ENCODE measurements around the gene AURKB.

AURKB gene

GRCh38 chr17:8189711-8190477, 20.5 kb downstream of the AURKB start, which contains the start of gene BORCS6:
Gene BORCS6 (minus strand): TSS chr17:8190180. CDS start chr17:8190140, 40 bp downstream.
- Histone ChIP-seq H3K4me1 (ENCODE audit: control insufficient read depth, insufficient read depth, low read length) (peaks cover 22% of the 10 kb centered on the region), H3K27me3 (ENCODE audit: control insufficient read depth, insufficient read depth, low read length) (no peaks in the 10 kb centered on the region), H3K9ac (ENCODE audit: low read length) (peak within 1 kb of the TSS; percentile 70), H3K36me3 (ENCODE audit: control insufficient read depth, insufficient read depth, low read length) (no peaks in the 10 kb centered on the region), H3K4me3 (ENCODE audit: low read length) (peak within 1 kb of the TSS; percentile 94), H3K27ac (ENCODE audit: low read depth, low read length) (peak within 1 kb of the TSS; percentile 94)

- Histone ChIP-seq H3K4me1 (ENCODE audit: control insufficient read depth, insufficient read depth, low read length) (peaks cover 22% of the 10 kb centered on the region), H3K4me3 (ENCODE audit: low read length) (peak overlapping the region; percentile 94), H3K36me3 (ENCODE audit: control insufficient read depth, insufficient read depth, low read length) (no peaks in the 10 kb centered on the region), H3K9ac (ENCODE audit: low read length) (peak overlapping the region; percentile 70), H3K27ac (ENCODE audit: low read depth, low read length) (peak overlapping the region; percentile 94), H3K27me3 (ENCODE audit: control insufficient read depth, insufficient read depth, low read length) (no peaks in the 10 kb centered on the region)
These were observed 21.2 kb downstream of the AURKB start for GRCh38 chr17:8189041-8189710.

GRCh38 chr17:8188263-8188839, 22.0 kb downstream of the AURKB start:
- Histone ChIP-seq H3K36me3 (ENCODE audit: control insufficient read depth, insufficient read depth, low read length) (no peaks in the 10 kb centered on the region), H3K27ac (ENCODE audit: low read depth, low read length) (peak overlapping the region; percentile 94), H3K27me3 (ENCODE audit: control insufficient read depth, insufficient read depth, low read length) (no peaks in the 10 kb centered on the region), H3K9ac (ENCODE audit: low read length) (peak overlapping the region; percentile 11), H3K4me1 (ENCODE audit: control insufficient read depth, insufficient read depth, low read length) (peaks cover 22% of the 10 kb centered on the region), H3K4me3 (ENCODE audit: low read length) (peak overlapping the region; percentile 94)

GRCh38 chr17:8187517-8188262, 22.7 kb downstream of the AURKB start:
- peak overlapping the region; percentile 63 for H3K9ac ChIP-seq (ENCODE audit: low read length)
- H3K27ac ChIP-seq (ENCODE audit: low read depth, low read length), result peak overlapping the region; percentile 84
- no peaks in the 10 kb centered on the region for H3K36me3 ChIP-seq (ENCODE audit: control insufficient read depth, insufficient read depth, low read length)
- peaks cover 21% of the 10 kb centered on the region for H3K4me1 ChIP-seq (ENCODE audit: control insufficient read depth, insufficient read depth, low read length)
- H3K4me3 ChIP-seq (ENCODE audit: low read length), result peak overlapping the region; percentile 94
- no peaks in the 10 kb centered on the region for H3K27me3 ChIP-seq (ENCODE audit: control insufficient read depth, insufficient read depth, low read length)

GRCh38 chr17:8186787-8187516, 23.4 kb downstream of the AURKB start:
- Histone ChIP-seq H3K9ac (ENCODE audit: low read length) (peak overlapping the region; percentile 63), H3K4me1 (ENCODE audit: control insufficient read depth, insufficient read depth, low read length) (peaks cover 17% of the 10 kb centered on the region)

GRCh38 chr17:8186446-8186786, 24.0 kb downstream of the AURKB start:
- H3K4me3 ChIP-seq (ENCODE audit: low read length), result peak overlapping the region; percentile 94
- no peaks in the 10 kb centered on the region for H3K27me3 ChIP-seq (ENCODE audit: control insufficient read depth, insufficient read depth, low read length)
- H3K27ac ChIP-seq (ENCODE audit: low read depth, low read length), result peak overlapping the region; percentile 84
- peak overlapping the region; percentile 63 for H3K9ac ChIP-seq (ENCODE audit: low read length)
- H3K4me1 ChIP-seq (ENCODE audit: control insufficient read depth, insufficient read depth, low read length), result peaks cover 17% of the 10 kb centered on the region
- no peaks in the 10 kb centered on the region for H3K36me3 ChIP-seq (ENCODE audit: control insufficient read depth, insufficient read depth, low read length)

More at GRCh38 chr17:8186787-8187516, 23.4 kb downstream of the AURKB start:
- Histone ChIP-seq H3K27ac (ENCODE audit: low read depth, low read length) (peak overlapping the region; percentile 84), H3K36me3 (ENCODE audit: control insufficient read depth, insufficient read depth, low read length) (no peaks in the 10 kb centered on the region), H3K27me3 (ENCODE audit: control insufficient read depth, insufficient read depth, low read length) (no peaks in the 10 kb centered on the region), H3K4me3 (ENCODE audit: low read length) (peak overlapping the region; percentile 94)

- peaks cover 17% of the 10 kb centered on the region for H3K4me1 ChIP-seq (ENCODE audit: control insufficient read depth, insufficient read depth, low read length)
- no peaks in the 10 kb centered on the region for H3K36me3 ChIP-seq (ENCODE audit: control insufficient read depth, insufficient read depth, low read length)
- peak overlapping the region; percentile 84 for H3K27ac ChIP-seq (ENCODE audit: low read depth, low read length)
- H3K9ac ChIP-seq (ENCODE audit: low read length), result peak overlapping the region; percentile 63
- no peaks in the 10 kb centered on the region for H3K27me3 ChIP-seq (ENCODE audit: control insufficient read depth, insufficient read depth, low read length)
- peak overlapping the region; percentile 94 for H3K4me3 ChIP-seq (ENCODE audit: low read length)
These were observed 24.6 kb downstream of the AURKB start for GRCh38 chr17:8185582-8186445.

GRCh38 chr17:8176998-8177731, 33.2 kb downstream of the AURKB start:
- Histone ChIP-seq H3K27me3 (ENCODE audit: control insufficient read depth, insufficient read depth, low read length) (no peaks in the 10 kb centered on the region), H3K27ac (ENCODE audit: low read depth, low read length) (peak overlapping the region; percentile 73), H3K4me3 (ENCODE audit: low read length) (peak overlapping the region; percentile 89)

GRCh38 chr17:8176197-8176940, 34.0 kb downstream of the AURKB start, which contains the start of gene TMEM107:
Gene TMEM107 (minus strand): TSS chr17:8176380. CDS start chr17:8176286, 94 bp downstream.
- H3K4me1 ChIP-seq (ENCODE audit: control insufficient read depth, insufficient read depth, low read length), result peaks cover 16% of the 10 kb centered on the region
- peak within 1 kb of the TSS; percentile 89 for H3K4me3 ChIP-seq (ENCODE audit: low read length)
- H3K9ac ChIP-seq (ENCODE audit: low read length), result peak within 1 kb of the TSS; percentile 66

More at GRCh38 chr17:8176998-8177731, 33.2 kb downstream of the AURKB start:
- Histone ChIP-seq H3K4me1 (ENCODE audit: control insufficient read depth, insufficient read depth, low read length) (peaks cover 16% of the 10 kb centered on the region), H3K36me3 (ENCODE audit: control insufficient read depth, insufficient read depth, low read length) (no peaks in the 10 kb centered on the region), H3K9ac (ENCODE audit: low read length) (no peak overlapping the region)

GRCh38 chr17:8175795-8176196, 34.6 kb downstream of the AURKB start:
- Histone ChIP-seq H3K9ac (ENCODE audit: low read length) (peak overlapping the region; percentile 66), H3K4me3 (ENCODE audit: low read length) (peak overlapping the region; percentile 89), H3K27me3 (ENCODE audit: control insufficient read depth, insufficient read depth, low read length) (no peaks in the 10 kb centered on the region), H3K36me3 (ENCODE audit: control insufficient read depth, insufficient read depth, low read length) (no peaks in the 10 kb centered on the region), H3K27ac (ENCODE audit: low read depth, low read length) (peak overlapping the region; percentile 73), H3K4me1 (ENCODE audit: control insufficient read depth, insufficient read depth, low read length) (peaks cover 16% of the 10 kb centered on the region)

More at GRCh38 chr17:8176197-8176940, 34.0 kb downstream of the AURKB start, which contains the start of gene TMEM107:
- Histone ChIP-seq H3K27ac (ENCODE audit: low read depth, low read length) (peak within 1 kb of the TSS; percentile 73), H3K36me3 (ENCODE audit: control insufficient read depth, insufficient read depth, low read length) (no peaks in the 10 kb centered on the region), H3K27me3 (ENCODE audit: control insufficient read depth, insufficient read depth, low read length) (no peaks in the 10 kb centered on the region)
